IPS-15b (cell line): ENCODE measurements around the gene BANK1.

Experiments used
- H3K27me3 ChIP-seq: one replicate; pipeline ENCODE4 v1.6.1; 2013; ENCODE audit warnings: low read length; ENCODE audit not compliant: control insufficient read depth, insufficient read depth
- H3K36me3 ChIP-seq: one replicate; pipeline ENCODE4 v1.6.1; 2013; ENCODE audit warnings: low read length; ENCODE audit not compliant: control insufficient read depth, insufficient read depth
- H3K4me1 ChIP-seq: one replicate; pipeline ENCODE4 v1.6.1; 2013; ENCODE audit warnings: mild to moderate bottlenecking, low read length; ENCODE audit not compliant: control insufficient read depth, insufficient read depth
- H3K4me3 ChIP-seq: one replicate; pipeline ENCODE4 v1.5.1; 2013; ENCODE audit warnings: low read depth, low read length
- H3K9ac ChIP-seq: one replicate; pipeline ENCODE4 v1.6.1; 2013; ENCODE audit warnings: low read depth, mild to moderate bottlenecking, low read length
- H3K9me3 ChIP-seq: one replicate; pipeline ENCODE4 v1.6.1; 2013; ENCODE audit warnings: mild to moderate bottlenecking, low read length; ENCODE audit not compliant: control insufficient read depth, insufficient read depth

BANK1 gene

GRCh38 chr4:101823864-101824263 is 33.3 kb downstream of the BANK1 start:
- Histone ChIP-seq H3K9me3 (no peaks in the 10 kb centered on the region), H3K36me3 (no peaks in the 10 kb centered on the region), H3K4me1 (no peaks in the 10 kb centered on the region), H3K9ac (no peak overlapping the region), H3K27me3 (no peaks in the 10 kb centered on the region), H3K4me3 (no peak overlapping the region)

GRCh38 chr4:101824500-101824899 is 34.0 kb downstream of the BANK1 start:
- H3K9ac ChIP-seq = no peak overlapping the region
- H3K9me3 ChIP-seq = no peaks in the 10 kb centered on the region
- H3K27me3 ChIP-seq = no peaks in the 10 kb centered on the region
- H3K36me3 ChIP-seq = no peaks in the 10 kb centered on the region
- H3K4me1 ChIP-seq = no peaks in the 10 kb centered on the region
- H3K4me3 ChIP-seq = no peak overlapping the region

- no peak overlapping the region for H3K4me3 ChIP-seq
- no peaks in the 10 kb centered on the region for H3K4me1 ChIP-seq
- H3K27me3 ChIP-seq = no peaks in the 10 kb centered on the region
- H3K9ac ChIP-seq = no peak overlapping the region
- H3K36me3 ChIP-seq = no peaks in the 10 kb centered on the region
- H3K9me3 ChIP-seq = no peaks in the 10 kb centered on the region
Observed at GRCh38 chr4:101825953-101826352, 35.4 kb downstream of the BANK1 start.

GRCh38 chr4:101831816-101832215 is 41.3 kb downstream of the BANK1 start:
- H3K27me3 ChIP-seq = no peaks in the 10 kb centered on the region
- H3K4me3 ChIP-seq = no peak overlapping the region

GRCh38 chr4:101833480-101833879 is 43.0 kb downstream of the BANK1 start:
- Histone ChIP-seq H3K27me3 (no peaks in the 10 kb centered on the region), H3K9ac (no peak overlapping the region)

More at GRCh38 chr4:101831816-101832215, 41.3 kb downstream of the BANK1 start:
- H3K36me3 ChIP-seq = no peaks in the 10 kb centered on the region
- H3K9ac ChIP-seq = no peak overlapping the region
- no peaks in the 10 kb centered on the region for H3K4me1 ChIP-seq
- H3K9me3 ChIP-seq = no peaks in the 10 kb centered on the region

GRCh38 chr4:101835121-101835904 is 44.8 kb downstream of the BANK1 start:
- no peaks in the 10 kb centered on the region for H3K4me1 ChIP-seq
- no peaks in the 10 kb centered on the region for H3K36me3 ChIP-seq
- no peak overlapping the region for H3K9ac ChIP-seq
- no peak overlapping the region for H3K4me3 ChIP-seq
- H3K27me3 ChIP-seq = no peaks in the 10 kb centered on the region
- no peaks in the 10 kb centered on the region for H3K9me3 ChIP-seq

More at GRCh38 chr4:101833480-101833879, 43.0 kb downstream of the BANK1 start:
- Histone ChIP-seq H3K9me3 (no peaks in the 10 kb centered on the region), H3K4me3 (no peak overlapping the region), H3K36me3 (no peaks in the 10 kb centered on the region), H3K4me1 (no peaks in the 10 kb centered on the region)

- H3K9ac ChIP-seq = no peak overlapping the region
- no peaks in the 10 kb centered on the region for H3K27me3 ChIP-seq
- no peaks in the 10 kb centered on the region for H3K36me3 ChIP-seq
- H3K9me3 ChIP-seq = no peaks in the 10 kb centered on the region
- no peak overlapping the region for H3K4me3 ChIP-seq
- H3K4me1 ChIP-seq = no peaks in the 10 kb centered on the region
Observed at GRCh38 chr4:101843054-101843453, 52.5 kb downstream of the BANK1 start.

GRCh38 chr4:101846550-101846949 is 56.0 kb downstream of the BANK1 start:
- H3K9me3 ChIP-seq = no peaks in the 10 kb centered on the region
- H3K9ac ChIP-seq = no peak overlapping the region
- no peak overlapping the region for H3K4me3 ChIP-seq
- no peaks in the 10 kb centered on the region for H3K36me3 ChIP-seq
- no peaks in the 10 kb centered on the region for H3K4me1 ChIP-seq
- H3K27me3 ChIP-seq = no peaks in the 10 kb centered on the region

GRCh38 chr4:101850698-101851097 is 60.2 kb downstream of the BANK1 start:
- no peaks in the 10 kb centered on the region for H3K4me1 ChIP-seq
- no peaks in the 10 kb centered on the region for H3K27me3 ChIP-seq
- H3K36me3 ChIP-seq = no peaks in the 10 kb centered on the region
- H3K9ac ChIP-seq = no peak overlapping the region
- H3K4me3 ChIP-seq = no peak overlapping the region
- H3K9me3 ChIP-seq = no peaks in the 10 kb centered on the region

- no peaks in the 10 kb centered on the region for H3K36me3 ChIP-seq
- H3K4me1 ChIP-seq = no peaks in the 10 kb centered on the region
- no peaks in the 10 kb centered on the region for H3K27me3 ChIP-seq
- H3K9ac ChIP-seq = no peak overlapping the region
- H3K4me3 ChIP-seq = no peak overlapping the region
- H3K9me3 ChIP-seq = no peaks in the 10 kb centered on the region
Observed at GRCh38 chr4:101851672-101852071, 61.1 kb downstream of the BANK1 start.

GRCh38 chr4:101853028-101853427 is 62.5 kb downstream of the BANK1 start:
- Histone ChIP-seq H3K9me3 (no peaks in the 10 kb centered on the region), H3K4me1 (no peaks in the 10 kb centered on the region), H3K4me3 (no peak overlapping the region), H3K27me3 (no peaks in the 10 kb centered on the region), H3K36me3 (no peaks in the 10 kb centered on the region), H3K9ac (no peak overlapping the region)

GRCh38 chr4:101853691-101854090 is 63.2 kb downstream of the BANK1 start:
- no peaks in the 10 kb centered on the region for H3K27me3 ChIP-seq
- H3K9me3 ChIP-seq = no peaks in the 10 kb centered on the region
- no peak overlapping the region for H3K4me3 ChIP-seq
- no peaks in the 10 kb centered on the region for H3K36me3 ChIP-seq
- no peaks in the 10 kb centered on the region for H3K4me1 ChIP-seq
- H3K9ac ChIP-seq = no peak overlapping the region
